T-helper 22 cell (primary cell): Measurements from ENCODE around the gene KCNH2.

Experiments used
- DNase-seq: peaks from one replicate; pipeline ENCODE4 v3.0.0-alpha.2; 2020; ENCODE audit warnings: low read depth

KCNH2 gene

GRCh38 chr7:150994838-150995510, 16.9 kb upstream of the KCNH2 start:
- no peak for DNase-seq

GRCh38 chr7:150994141-150994837, 16.2 kb upstream of the KCNH2 start:
- no peak for DNase-seq

GRCh38 chr7:150993511-150993910, 15.4 kb upstream of the KCNH2 start:
- DNase-seq: no peak

- DNase-seq: no peak
Measured at GRCh38 chr7:150992833-150993302, 14.7 kb upstream of the KCNH2 start.

- no peak for DNase-seq
Measured at GRCh38 chr7:150992051-150992640, 14.0 kb upstream of the KCNH2 start.

GRCh38 chr7:150990416-150991186, 12.5 kb upstream of the KCNH2 start, which contains the start of gene NOS3:
Gene NOS3 (plus strand): TSS chr7:150991017. CDS start chr7:150993804, 2,787 bp downstream.
- no peak for DNase-seq

- DNase-seq: no peak
Measured at GRCh38 chr7:150989456-150989855, 11.3 kb upstream of the KCNH2 start.

GRCh38 chr7:150988230-150989226, 10.4 kb upstream of the KCNH2 start:
- peak; percentile 43 for DNase-seq

GRCh38 chr7:150986556-150986955, 8.4 kb upstream of the KCNH2 start:
- DNase-seq: no peak

- no peak for DNase-seq
Measured at GRCh38 chr7:150986099-150986512, 8.0 kb upstream of the KCNH2 start.

GRCh38 chr7:150983893-150984368, 5.8 kb upstream of the KCNH2 start:
- no peak for DNase-seq

- no peak for DNase-seq
Measured at GRCh38 chr7:150982351-150982750, 4.2 kb upstream of the KCNH2 start.

- no peak for DNase-seq
Measured at GRCh38 chr7:150981644-150982043, 3.5 kb upstream of the KCNH2 start.

- DNase-seq: no peak
Measured at GRCh38 chr7:150980663-150981062, 2.5 kb upstream of the KCNH2 start.

- no peak for DNase-seq
Measured at GRCh38 chr7:150979713-150980390, 1.7 kb upstream of the KCNH2 start.

- DNase-seq: no peak
Measured at GRCh38 chr7:150977382-150978125, 567 bp downstream of the KCNH2 start.

- no peak for DNase-seq
Measured at GRCh38 chr7:150976529-150977381, 1.4 kb downstream of the KCNH2 start.

- no peak for DNase-seq
Measured at GRCh38 chr7:150975536-150976319, 2.4 kb downstream of the KCNH2 start.
